Measurements from ENCODE around the gene PLCB4.
A peak's percentile ranks its signal among the peaks of the same experiment; 100 is the strongest.

The PLCB4 gene

DNA sequence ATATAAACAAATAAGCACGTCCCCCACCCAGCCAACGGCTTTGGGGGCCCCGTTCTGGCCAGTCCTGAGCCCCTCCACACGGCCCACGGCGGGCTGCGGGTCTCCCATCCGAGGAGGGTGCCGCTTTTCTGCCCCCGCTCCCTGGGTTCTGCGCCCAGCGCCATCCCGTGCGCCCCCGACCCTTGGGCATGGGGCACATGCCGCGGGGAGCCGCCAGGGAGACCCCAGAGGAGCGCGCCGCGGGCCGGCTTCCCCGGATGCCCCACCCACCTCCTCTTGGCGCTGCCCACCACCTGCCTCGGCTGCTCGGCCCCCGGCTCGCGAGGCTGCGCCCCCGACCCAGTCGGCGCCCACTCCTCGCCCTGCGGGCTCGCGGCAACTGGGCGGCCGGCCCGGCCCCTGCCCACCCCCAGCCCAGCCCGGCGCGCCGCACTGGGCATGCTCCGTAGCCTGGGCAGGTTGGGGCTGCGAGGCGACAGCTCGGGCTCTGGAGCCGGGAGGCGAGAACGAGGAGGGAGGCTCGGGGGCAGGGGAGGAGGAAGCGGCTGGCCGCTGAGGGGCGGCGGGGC lies 570 bp upstream of the PLCB4 start:
- Histone ChIP-seq H3K4me1 (ENCODE audit: control insufficient read depth, insufficient read depth, low read length) (peaks cover 22% of the 10 kb centered on the region), H3K4me3 (ENCODE audit: low read depth, low read length) (peak overlapping the region; percentile 76), H3K9me3 (ENCODE audit: control insufficient read depth, insufficient read depth, low read depth, low read length) (no peaks in the 10 kb centered on the region), H3K36me3 (ENCODE audit: control insufficient read depth in 2 of 2, insufficient read depth in 1 of 2, low read length in 2 of 2) (no peaks in the 10 kb centered on the region), H3K27ac (ENCODE audit: extremely low read depth, low read depth, low read length) (peak overlapping the region; percentile 90)
- ChIA-PET CTCF (no interaction called here), POLR2A (interaction anchor here (0.6 to 1.4 kb wide), 5 partner anchors 24 to 325 kb away, joined by 3 to 5 read pairs (median 4); no protein-coding TSS in a partner anchor)
- TF ChIP-seq, protein P1, sequence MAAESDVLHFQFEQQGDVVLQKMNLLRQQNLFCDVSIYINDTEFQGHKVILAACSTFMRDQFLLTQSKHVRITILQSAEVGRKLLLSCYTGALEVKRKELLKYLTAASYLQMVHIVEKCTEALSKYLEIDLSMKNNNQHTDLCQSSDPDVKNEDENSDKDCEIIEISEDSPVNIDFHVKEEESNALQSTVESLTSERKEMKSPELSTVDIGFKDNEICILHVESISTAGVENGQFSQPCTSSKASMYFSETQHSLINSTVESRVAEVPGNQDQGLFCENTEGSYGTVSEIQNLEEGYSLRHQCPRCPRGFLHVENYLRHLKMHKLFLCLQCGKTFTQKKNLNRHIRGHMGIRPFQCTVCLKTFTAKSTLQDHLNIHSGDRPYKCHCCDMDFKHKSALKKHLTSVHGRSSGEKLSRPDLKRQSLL (tag by site-specific recombination; IDR thresholded peaks at IDR 0.05) = peak; percentile 50; the same call in 1 of the 2 replicates
- TF ChIP-seq RBAK (tag by site-specific recombination; IDR thresholded peaks at IDR 0.05) (no peak), SP7 (tag by site-specific recombination; IDR thresholded peaks at IDR 0.05) (no peak), ZNF350 (tag by site-specific recombination; IDR thresholded peaks at IDR 0.05) (no peak), ZNF175 (tag by site-specific recombination; IDR thresholded peaks at IDR 0.05) (no peak), ZNF2 (tag by site-specific recombination; IDR thresholded peaks at IDR 0.05) (no peak), KLF1 (tag by site-specific recombination; IDR thresholded peaks at IDR 0.05) (no peak), KLF7 (tag by site-specific recombination; IDR thresholded peaks at IDR 0.05; ENCODE audit: borderline replicate concordance) (no peak), ZNF521 (tag by site-specific recombination; IDR thresholded peaks at IDR 0.05) (no peak), ZNF335 (tag by site-specific recombination; conservative IDR thresholded peaks at IDR 0.05) (no peak), OSR2 (tag by site-specific recombination; IDR thresholded peaks at IDR 0.05) (no peak), YY1 (tag by site-specific recombination; IDR thresholded peaks at IDR 0.05) (no peak), ZNF501 (tag by site-specific recombination; IDR thresholded peaks at IDR 0.05) (no peak), ZFHX2 (tag by site-specific recombination; conservative IDR thresholded peaks at IDR 0.05) (peak; percentile 64; the same call in 1 of the 2 replicates), ZNF169 (tag by site-specific recombination; IDR thresholded peaks at IDR 0.05) (no peak), ZBTB20 (tag by site-specific recombination; IDR thresholded peaks at IDR 0.05) (no peak), ZBTB21 (tag by site-specific recombination; IDR thresholded peaks at IDR 0.05) (no peak), GLIS2 (tag by site-specific recombination; IDR thresholded peaks at IDR 0.05) (peak; percentile 66), ZXDB (tag by site-specific recombination; IDR thresholded peaks at IDR 0.05) (peak; percentile 60), ZNF747 (tag by site-specific recombination; IDR thresholded peaks at IDR 0.05) (no peak), ZNF548 (tag by site-specific recombination; IDR thresholded peaks at IDR 0.05) (no peak)
- TF ChIP-seq, protein P2, sequence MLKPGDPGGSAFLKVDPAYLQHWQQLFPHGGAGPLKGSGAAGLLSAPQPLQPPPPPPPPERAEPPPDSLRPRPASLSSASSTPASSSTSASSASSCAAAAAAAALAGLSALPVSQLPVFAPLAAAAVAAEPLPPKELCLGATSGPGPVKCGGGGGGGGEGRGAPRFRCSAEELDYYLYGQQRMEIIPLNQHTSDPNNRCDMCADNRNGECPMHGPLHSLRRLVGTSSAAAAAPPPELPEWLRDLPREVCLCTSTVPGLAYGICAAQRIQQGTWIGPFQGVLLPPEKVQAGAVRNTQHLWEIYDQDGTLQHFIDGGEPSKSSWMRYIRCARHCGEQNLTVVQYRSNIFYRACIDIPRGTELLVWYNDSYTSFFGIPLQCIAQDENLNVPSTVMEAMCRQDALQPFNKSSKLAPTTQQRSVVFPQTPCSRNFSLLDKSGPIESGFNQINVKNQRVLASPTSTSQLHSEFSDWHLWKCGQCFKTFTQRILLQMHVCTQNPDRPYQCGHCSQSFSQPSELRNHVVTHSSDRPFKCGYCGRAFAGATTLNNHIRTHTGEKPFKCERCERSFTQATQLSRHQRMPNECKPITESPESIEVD (tag by site-specific recombination; IDR thresholded peaks at IDR 0.05) = no peak
- TF ChIP-seq, protein P3, sequence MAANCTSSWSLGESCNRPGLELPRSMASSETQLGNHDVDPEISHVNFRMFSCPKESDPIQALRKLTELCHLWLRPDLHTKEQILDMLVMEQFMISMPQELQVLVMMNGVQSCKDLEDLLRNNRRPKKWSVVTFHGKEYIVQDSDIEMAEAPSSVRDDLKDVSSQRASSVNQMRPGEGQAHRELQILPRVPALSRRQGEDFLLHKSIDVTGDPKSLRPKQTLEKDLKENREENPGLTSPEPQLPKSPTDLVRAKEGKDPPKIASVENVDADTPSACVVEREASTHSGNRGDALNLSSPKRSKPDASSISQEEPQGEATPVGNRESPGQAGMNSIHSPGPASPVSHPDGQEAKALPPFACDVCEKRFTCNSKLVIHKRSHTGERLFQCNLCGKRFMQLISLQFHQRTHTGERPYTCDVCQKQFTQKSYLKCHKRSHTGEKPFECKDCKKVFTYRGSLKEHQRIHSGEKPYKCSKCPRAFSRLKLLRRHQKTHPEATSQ (tag by site-specific recombination; IDR thresholded peaks at IDR 0.05) = no peak
- TF ChIP-seq, protein P4, sequence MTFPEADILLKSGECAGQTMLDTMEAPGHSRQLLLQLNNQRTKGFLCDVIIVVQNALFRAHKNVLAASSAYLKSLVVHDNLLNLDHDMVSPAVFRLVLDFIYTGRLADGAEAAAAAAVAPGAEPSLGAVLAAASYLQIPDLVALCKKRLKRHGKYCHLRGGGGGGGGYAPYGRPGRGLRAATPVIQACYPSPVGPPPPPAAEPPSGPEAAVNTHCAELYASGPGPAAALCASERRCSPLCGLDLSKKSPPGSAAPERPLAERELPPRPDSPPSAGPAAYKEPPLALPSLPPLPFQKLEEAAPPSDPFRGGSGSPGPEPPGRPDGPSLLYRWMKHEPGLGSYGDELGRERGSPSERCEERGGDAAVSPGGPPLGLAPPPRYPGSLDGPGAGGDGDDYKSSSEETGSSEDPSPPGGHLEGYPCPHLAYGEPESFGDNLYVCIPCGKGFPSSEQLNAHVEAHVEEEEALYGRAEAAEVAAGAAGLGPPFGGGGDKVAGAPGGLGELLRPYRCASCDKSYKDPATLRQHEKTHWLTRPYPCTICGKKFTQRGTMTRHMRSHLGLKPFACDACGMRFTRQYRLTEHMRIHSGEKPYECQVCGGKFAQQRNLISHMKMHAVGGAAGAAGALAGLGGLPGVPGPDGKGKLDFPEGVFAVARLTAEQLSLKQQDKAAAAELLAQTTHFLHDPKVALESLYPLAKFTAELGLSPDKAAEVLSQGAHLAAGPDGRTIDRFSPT (tag by site-specific recombination; IDR thresholded peaks at IDR 0.05) = peak; percentile 32; the same call in 1 of the 2 replicates
- TF ChIP-seq, protein P5, sequence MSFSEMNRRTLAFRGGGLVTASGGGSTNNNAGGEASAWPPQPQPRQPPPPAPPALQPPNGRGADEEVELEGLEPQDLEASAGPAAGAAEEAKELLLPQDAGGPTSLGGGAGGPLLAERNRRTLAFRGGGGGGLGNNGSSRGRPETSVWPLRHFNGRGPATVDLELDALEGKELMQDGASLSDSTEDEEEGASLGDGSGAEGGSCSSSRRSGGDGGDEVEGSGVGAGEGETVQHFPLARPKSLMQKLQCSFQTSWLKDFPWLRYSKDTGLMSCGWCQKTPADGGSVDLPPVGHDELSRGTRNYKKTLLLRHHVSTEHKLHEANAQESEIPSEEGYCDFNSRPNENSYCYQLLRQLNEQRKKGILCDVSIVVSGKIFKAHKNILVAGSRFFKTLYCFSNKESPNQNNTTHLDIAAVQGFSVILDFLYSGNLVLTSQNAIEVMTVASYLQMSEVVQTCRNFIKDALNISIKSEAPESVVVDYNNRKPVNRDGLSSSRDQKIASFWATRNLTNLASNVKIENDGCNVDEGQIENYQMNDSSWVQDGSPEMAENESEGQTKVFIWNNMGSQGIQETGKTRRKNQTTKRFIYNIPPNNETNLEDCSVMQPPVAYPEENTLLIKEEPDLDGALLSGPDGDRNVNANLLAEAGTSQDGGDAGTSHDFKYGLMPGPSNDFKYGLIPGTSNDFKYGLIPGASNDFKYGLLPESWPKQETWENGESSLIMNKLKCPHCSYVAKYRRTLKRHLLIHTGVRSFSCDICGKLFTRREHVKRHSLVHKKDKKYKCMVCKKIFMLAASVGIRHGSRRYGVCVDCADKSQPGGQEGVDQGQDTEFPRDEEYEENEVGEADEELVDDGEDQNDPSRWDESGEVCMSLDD (tag by site-specific recombination; IDR thresholded peaks at IDR 0.05) = peak; percentile 79; the same call in 1 of the 2 replicates
- TF ChIP-seq, protein P6, sequence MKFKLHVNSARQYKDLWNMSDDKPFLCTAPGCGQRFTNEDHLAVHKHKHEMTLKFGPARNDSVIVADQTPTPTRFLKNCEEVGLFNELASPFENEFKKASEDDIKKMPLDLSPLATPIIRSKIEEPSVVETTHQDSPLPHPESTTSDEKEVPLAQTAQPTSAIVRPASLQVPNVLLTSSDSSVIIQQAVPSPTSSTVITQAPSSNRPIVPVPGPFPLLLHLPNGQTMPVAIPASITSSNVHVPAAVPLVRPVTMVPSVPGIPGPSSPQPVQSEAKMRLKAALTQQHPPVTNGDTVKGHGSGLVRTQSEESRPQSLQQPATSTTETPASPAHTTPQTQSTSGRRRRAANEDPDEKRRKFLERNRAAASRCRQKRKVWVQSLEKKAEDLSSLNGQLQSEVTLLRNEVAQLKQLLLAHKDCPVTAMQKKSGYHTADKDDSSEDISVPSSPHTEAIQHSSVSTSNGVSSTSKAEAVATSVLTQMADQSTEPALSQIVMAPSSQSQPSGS (tag by site-specific recombination; IDR thresholded peaks at IDR 0.05; ENCODE audit: low read depth) = no peak
- TF ChIP-seq, protein P7, sequence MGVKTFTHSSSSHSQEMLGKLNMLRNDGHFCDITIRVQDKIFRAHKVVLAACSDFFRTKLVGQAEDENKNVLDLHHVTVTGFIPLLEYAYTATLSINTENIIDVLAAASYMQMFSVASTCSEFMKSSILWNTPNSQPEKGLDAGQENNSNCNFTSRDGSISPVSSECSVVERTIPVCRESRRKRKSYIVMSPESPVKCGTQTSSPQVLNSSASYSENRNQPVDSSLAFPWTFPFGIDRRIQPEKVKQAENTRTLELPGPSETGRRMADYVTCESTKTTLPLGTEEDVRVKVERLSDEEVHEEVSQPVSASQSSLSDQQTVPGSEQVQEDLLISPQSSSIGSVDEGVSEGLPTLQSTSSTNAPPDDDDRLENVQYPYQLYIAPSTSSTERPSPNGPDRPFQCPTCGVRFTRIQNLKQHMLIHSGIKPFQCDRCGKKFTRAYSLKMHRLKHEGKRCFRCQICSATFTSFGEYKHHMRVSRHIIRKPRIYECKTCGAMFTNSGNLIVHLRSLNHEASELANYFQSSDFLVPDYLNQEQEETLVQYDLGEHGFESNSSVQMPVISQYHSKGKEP (tag by site-specific recombination; IDR thresholded peaks at IDR 0.05) = no peak

Data from HEK293 (cell line).